BE2C (cell line): ENCODE results near the gene CCDC43.
"Not testable (repeated sequence)": the region's sequence is repeated elsewhere in the genome, so short reads cannot be mapped to it uniquely, and the experiment has no call there.

Experiments
- DNase-seq: peaks from one replicate; pipeline ENCODE4 v3.0.0-alpha.2; 2020
- H3K27me3 ChIP-seq: fragments of 250-450 bp; sonication (Bioruptor Pico); 2 replicates; pipeline ENCODE4 v1.5.1; 2020; ENCODE audit warnings: mild to moderate bottlenecking
- H3K36me3 ChIP-seq: fragments of 250-450 bp; sonication (Bioruptor Pico); 2 replicates; pipeline ENCODE4 v1.5.1; 2020; ENCODE audit warnings: mild to moderate bottlenecking
- H3K4me1 ChIP-seq: fragments of 250-450 bp; sonication (Bioruptor Pico); 2 replicates; pipeline ENCODE4 v1.5.1; 2020
- H3K4me3 ChIP-seq: 2 replicates; pipeline ENCODE4 v1.5.1; 2011; ENCODE audit warnings: low read depth, low read length
- H3K9me3 ChIP-seq: fragments of 250-450 bp; sonication (Bioruptor Pico); 2 replicates; pipeline ENCODE4 v1.5.1; 2020
- TF ChIP-seq, protein P1 (sequence below): IDR thresholded peaks from 2 replicates; pipeline ENCODE4 v1.5.1; 2012; ENCODE audit warnings: mild to moderate bottlenecking, low read depth, low read length

The CCDC43 gene

DNA sequence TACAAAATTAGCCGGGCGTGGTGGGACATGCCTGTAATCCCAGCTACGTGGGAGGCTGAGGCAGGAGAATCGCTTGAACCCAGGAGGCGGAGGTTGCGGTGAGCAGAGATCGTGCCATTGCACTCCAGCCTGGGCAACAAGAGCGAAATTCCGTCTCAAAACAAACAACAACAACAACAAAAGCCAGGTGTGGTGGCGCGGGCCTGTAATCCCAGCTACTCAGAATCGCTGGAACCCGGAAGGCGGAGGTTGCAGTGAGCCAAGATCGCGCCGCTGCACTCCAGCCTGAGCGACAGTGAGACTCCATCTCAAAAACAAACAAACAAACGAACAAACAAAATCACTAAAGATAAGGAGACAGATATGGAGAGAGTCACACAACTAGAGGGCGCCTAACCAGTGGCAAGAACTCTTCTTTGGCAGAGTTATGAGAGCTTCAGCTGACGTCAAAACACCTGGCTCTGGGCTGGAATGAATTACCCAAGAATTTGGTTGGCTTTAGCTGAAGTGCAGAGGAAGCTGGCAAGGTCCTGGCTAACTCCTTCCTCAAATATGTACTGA lies 1.2 kb upstream of the CCDC43 start:
- H3K4me1 ChIP-seq, DNase-seq, H3K9me3 ChIP-seq, H3K36me3 ChIP-seq, H3K27me3 ChIP-seq: not testable (repeated sequence)
- TF ChIP-seq, protein P1, sequence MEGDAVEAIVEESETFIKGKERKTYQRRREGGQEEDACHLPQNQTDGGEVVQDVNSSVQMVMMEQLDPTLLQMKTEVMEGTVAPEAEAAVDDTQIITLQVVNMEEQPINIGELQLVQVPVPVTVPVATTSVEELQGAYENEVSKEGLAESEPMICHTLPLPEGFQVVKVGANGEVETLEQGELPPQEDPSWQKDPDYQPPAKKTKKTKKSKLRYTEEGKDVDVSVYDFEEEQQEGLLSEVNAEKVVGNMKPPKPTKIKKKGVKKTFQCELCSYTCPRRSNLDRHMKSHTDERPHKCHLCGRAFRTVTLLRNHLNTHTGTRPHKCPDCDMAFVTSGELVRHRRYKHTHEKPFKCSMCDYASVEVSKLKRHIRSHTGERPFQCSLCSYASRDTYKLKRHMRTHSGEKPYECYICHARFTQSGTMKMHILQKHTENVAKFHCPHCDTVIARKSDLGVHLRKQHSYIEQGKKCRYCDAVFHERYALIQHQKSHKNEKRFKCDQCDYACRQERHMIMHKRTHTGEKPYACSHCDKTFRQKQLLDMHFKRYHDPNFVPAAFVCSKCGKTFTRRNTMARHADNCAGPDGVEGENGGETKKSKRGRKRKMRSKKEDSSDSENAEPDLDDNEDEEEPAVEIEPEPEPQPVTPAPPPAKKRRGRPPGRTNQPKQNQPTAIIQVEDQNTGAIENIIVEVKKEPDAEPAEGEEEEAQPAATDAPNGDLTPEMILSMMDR, result peak; percentile 18; the same call in 1 of the 2 replicates
- H3K4me3 ChIP-seq, result peak overlapping the region; percentile 97

DNA sequence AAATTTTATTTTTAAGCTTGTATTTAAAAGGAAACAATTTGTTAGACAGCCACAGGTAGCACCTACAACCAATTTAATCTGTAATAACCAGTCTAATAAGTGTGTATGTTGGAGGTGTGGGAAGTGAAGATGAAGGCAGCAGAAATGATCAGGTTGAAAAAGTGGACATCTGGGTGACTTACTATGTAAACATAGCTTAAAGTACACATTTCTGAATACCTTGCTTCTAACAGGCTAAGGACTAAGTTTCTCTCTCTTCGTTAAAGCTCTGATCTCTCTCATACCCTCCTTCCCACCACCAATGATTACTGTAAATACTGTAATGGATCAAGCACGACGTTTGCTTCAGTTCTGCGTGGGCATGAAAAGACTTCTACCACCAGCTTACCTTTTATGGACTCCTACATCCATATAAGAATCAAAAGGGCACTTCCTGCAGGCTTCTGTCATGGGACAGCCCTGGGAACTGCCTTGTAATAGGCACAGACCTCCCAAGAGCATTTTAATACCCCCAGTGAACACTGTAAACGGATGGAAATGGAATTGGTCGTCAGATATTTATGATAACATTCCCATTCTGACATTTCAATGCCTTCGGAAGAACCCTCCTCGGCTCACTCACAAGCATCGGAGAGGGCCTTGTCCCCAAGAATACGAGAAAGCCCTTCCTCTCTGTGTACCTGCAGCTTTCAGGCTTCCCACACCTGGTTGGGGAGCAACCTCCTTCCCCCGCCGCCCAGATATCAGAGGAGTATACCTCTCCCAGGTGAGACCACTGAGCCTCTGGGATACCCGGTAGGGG lies 700 bp downstream of the CCDC43 start:
- Histone ChIP-seq H3K4me3 (peak overlapping the region; percentile 97), H3K36me3 (no peaks in the 10 kb centered on the region; the same call in 1 of the 2 replicates), H3K27me3 (no peaks in the 10 kb centered on the region), H3K4me1 (no peaks in the 10 kb centered on the region; the same call in 1 of the 2 replicates), H3K9me3 (no peaks in the 10 kb centered on the region)
- TF ChIP-seq, protein P1, result no peak
- DNase-seq, result no peak

GRCh38 chr17:44688200-44688599 lies 1.4 kb downstream of the CCDC43 start:
- Histone ChIP-seq H3K4me1 (no peaks in the 10 kb centered on the region; the same call in 1 of the 2 replicates), H3K9me3 (no peaks in the 10 kb centered on the region), H3K36me3 (peaks cover 4% of the 10 kb centered on the region; the same call in 1 of the 2 replicates), H3K4me3 (no peak overlapping the region; the same call in 1 of the 2 replicates), H3K27me3 (no peaks in the 10 kb centered on the region)
- TF ChIP-seq, protein P1, result no peak
- DNase-seq, result no peak

DNA sequence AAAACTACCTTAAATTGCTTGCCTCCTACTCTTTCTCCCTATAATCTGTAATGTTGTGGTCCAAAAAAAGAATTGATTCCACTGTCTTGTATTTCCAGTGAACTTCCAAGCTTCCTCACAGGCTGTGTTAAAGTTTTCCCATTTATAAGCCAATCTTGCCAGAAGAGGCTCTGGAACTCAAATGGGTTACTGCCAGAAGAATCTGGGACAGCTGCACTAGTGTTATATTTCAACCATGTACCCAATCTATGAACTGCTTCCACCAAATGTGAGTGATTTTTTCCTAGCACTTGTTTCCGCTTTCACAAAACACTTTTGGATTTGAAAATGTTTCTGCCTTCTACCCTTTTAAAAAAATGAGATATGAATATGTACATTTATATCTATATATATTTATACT lies 1.8 kb downstream of the CCDC43 start:
- H3K9me3 ChIP-seq, result no peaks in the 10 kb centered on the region
- H3K4me1 ChIP-seq, result no peaks in the 10 kb centered on the region; the same call in 1 of the 2 replicates
- TF ChIP-seq, protein P1, result no peak
- no peak for DNase-seq
- peaks cover 9% of the 10 kb centered on the region; the same call in 1 of the 2 replicates for H3K36me3 ChIP-seq
- no peak overlapping the region for H3K4me3 ChIP-seq
- no peaks in the 10 kb centered on the region for H3K27me3 ChIP-seq

- H3K4me1 ChIP-seq, H3K9me3 ChIP-seq, H3K27me3 ChIP-seq, H3K4me3 ChIP-seq, DNase-seq: not testable (repeated sequence)
- peaks cover 17% of the 10 kb centered on the region for H3K36me3 ChIP-seq
Observed at GRCh38 chr17:44683303-44683702, 6.3 kb downstream of the CCDC43 start.

DNA sequence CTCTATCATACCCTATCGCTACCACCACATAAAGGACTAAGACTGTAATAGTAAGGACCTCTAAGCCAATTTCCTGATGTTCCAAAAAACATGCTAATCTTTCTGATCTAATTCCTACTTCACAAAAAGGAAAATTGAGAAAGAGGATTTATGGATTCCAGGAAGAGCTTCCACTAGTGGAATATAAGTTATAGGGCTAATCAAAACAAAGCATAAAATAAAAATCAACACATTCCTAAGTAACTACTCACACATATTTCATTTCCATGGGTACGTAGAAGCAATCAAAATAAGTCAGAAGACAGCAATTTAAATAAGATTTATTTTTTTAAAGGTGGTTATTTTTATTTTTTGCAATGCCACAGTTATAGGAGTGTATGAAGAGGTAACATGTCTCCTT lies 12.4 kb downstream of the CCDC43 start:
- no peak overlapping the region for H3K4me3 ChIP-seq
- TF ChIP-seq, protein P1, result no peak
- no peaks in the 10 kb centered on the region for H3K4me1 ChIP-seq
- H3K27me3 ChIP-seq, result no peaks in the 10 kb centered on the region
- H3K9me3 ChIP-seq, result no peaks in the 10 kb centered on the region
- no peak for DNase-seq
- peaks cover 9% of the 10 kb centered on the region for H3K36me3 ChIP-seq
